ENCODE data around the gene CUX1. TPM values are rescaled to one million over a fixed set of nuclear protein-coding genes. Genes with fewer than 3 reads are reported as not detected.

The CUX1 gene
- total RNA-seq, 1 experiment from 2014 or later: 53.5 TPM

GRCh38 chr7:101879565-101879964 is 62.1 kb downstream of the CUX1 start:
- Mint-ChIP-seq H3K4me1 (peaks cover 61 to 67% of the 10 kb centered on the region in 2 experiments), H3K27me3 (ENCODE audit: low read depth) (no peaks in the 10 kb centered on the region), H3K27ac (peak overlapping the region in 2 of 3 experiments; percentile 68 to 93; a peak in 3 of 7 replicates), H3K4me3 (no peak overlapping the region), H3K9me3 (no peaks in the 10 kb centered on the region), H3K36me3 (ENCODE audit: insufficient read depth in 1 of 3, low read depth in 3 of 3) (0 out of 7 replicates have a peak, but pooled peaks cover 0 to 3% (median 0%) of the 10 kb centered on the region in 3 experiments)
- no peak for DNase-seq
- Histone ChIP-seq H3K23me2 (ENCODE audit: insufficient read length, low read depth, low read length, poor library complexity, severe bottlenecking) (no peaks in the 10 kb centered on the region), H4K91ac (ENCODE audit: insufficient read length, low read depth, low read length) (no peak overlapping the region), H3K79me2 (ENCODE audit: insufficient read depth, low read length) (peaks cover 45% of the 10 kb centered on the region), H4K5ac (ENCODE audit: insufficient read length, low read depth, low read length) (no peak overlapping the region), H3K56ac (ENCODE audit: insufficient read length, low read depth, low read length) (no peak overlapping the region), H2BK5ac (ENCODE audit: insufficient read length, low read length) (no peak overlapping the region), H2BK120ac (ENCODE audit: low read depth, low read length, poor library complexity, severe bottlenecking) (no peak overlapping the region), H3K4me1 (ENCODE audit: insufficient read depth, low read length) (peaks cover 12% of the 10 kb centered on the region; the same call in 1 of the 2 replicates), H4K20me1 (ENCODE audit: control insufficient read depth, insufficient read depth, insufficient read length) (peaks cover 2% of the 10 kb centered on the region), H2BK12ac (ENCODE audit: insufficient read length, low read depth, low read length) (no peak overlapping the region), H3K27me3 (ENCODE audit: insufficient read depth, low read length) (no peaks in the 10 kb centered on the region; the same call in 1 of the 2 replicates), H3K79me1 (ENCODE audit: insufficient read depth, low read depth, low read length, poor library complexity, severe bottlenecking) (peaks cover 6% of the 10 kb centered on the region), H3K9me3 (ENCODE audit: control insufficient read depth, low read depth, low read length) (no peaks in the 10 kb centered on the region), H3T11ph (ENCODE audit: low read length) (no peak overlapping the region), H3K27ac (ENCODE audit: insufficient read length, low read depth, low read length) (no peak overlapping the region), H2AFZ (ENCODE audit: low read length) (no peak overlapping the region), H3K23ac (ENCODE audit: insufficient read length, low read depth, low read length) (no peak overlapping the region), H4K8ac (replicated peaks; ENCODE audit: insufficient read length, low read depth, low read length) (no peak overlapping the region), H3K18ac (ENCODE audit: insufficient read length, low read depth, low read length) (no peak overlapping the region), H2BK15ac (ENCODE audit: low read depth, low read length) (peak overlapping the region; percentile 24; the same call in 1 of the 2 replicates), H3K4me2 (ENCODE audit: insufficient read depth, insufficient read length, low read length) (no peak overlapping the region), H3K4ac (ENCODE audit: low read depth, low read length) (no peak overlapping the region), H2BK20ac (ENCODE audit: low read depth, low read length, poor library complexity, severe bottlenecking) (no peak overlapping the region), H3K14ac (ENCODE audit: insufficient read depth, low read length) (peak overlapping the region; percentile 68; the same call in 1 of the 2 replicates), H3K9ac (ENCODE audit: extremely low read depth, insufficient read length, low read length) (no peak overlapping the region), H2AK5ac (ENCODE audit: insufficient read length, low read length) (no peak overlapping the region)
- no CpG with 5 or more reads among the region's 10 CpGs for WGBS (ENCODE audit: extremely low coverage, insufficient read length, low lambda C conversion rate)
- TF ChIP-seq CTCF (conservative IDR thresholded peaks at IDR 0.05): no peak

Data from H9 (cell line).